ENCODE measurements around the gene CCSER1. TPM values are rescaled to one million over a fixed set of nuclear protein-coding genes. Genes with fewer than 3 reads are reported as not detected.

Gene CCSER1
- total RNA-seq, 1 donor from 2014 or later, result not detected

DNA sequence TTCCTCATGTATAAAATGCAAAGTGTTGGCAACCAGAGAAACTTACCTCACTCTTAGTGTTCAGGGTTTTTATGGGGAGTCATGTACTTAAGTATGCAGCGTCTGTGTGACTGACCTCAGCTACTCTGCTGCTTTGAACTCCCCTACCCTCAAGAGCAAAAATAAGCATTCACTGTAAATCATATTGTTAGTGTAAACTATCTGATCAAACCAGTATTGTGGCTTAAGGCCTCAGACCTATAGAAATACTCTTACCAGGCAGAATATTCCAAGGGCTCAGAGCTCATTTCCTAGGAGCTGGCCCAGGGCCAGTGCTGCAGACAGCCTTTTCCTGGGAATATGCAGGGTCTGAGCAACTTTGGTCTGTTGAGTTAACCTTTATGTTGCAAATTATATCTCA is 453.1 kb downstream of the CCSER1 start:
- H3K4me3 Mint-ChIP-seq (ENCODE audit: low read depth), result no peak overlapping the region
- peaks cover 7% of the 10 kb centered on the region for H3K9me3 Mint-ChIP-seq
- DNase-seq (ENCODE audit: low spot score), result no peak
- H3K36me3 Mint-ChIP-seq (ENCODE audit: low read depth), result no peaks in the 10 kb centered on the region
- intact Hi-C loops (cut with micrococcal nuclease), result no loop called here
- no peaks in the 10 kb centered on the region for H3K4me1 Mint-ChIP-seq (ENCODE audit: low read depth)
- H3K27ac Mint-ChIP-seq, result no peak overlapping the region
- no peaks in the 10 kb centered on the region for H3K27me3 Mint-ChIP-seq (ENCODE audit: low read depth)

DNA sequence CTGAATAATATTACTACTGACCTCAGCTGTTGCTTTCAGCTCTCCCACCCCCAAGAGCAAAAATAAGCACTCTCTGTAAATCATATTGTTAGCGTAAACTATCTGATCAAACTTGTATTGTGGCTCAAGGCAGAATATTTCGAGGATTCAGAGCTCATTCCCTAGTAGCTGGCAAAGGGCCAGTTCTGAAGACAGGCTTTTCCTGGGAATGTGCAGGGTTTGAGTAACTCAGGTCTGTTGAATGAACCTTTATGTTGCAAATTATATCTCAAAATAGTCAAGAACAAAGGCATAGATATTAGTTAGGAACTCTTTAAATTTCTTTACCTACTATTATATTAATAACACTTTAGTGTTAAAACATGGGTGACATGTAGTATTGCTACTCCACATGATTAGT is 454.9 kb downstream of the CCSER1 start:
- Mint-ChIP-seq H3K27me3 (ENCODE audit: low read depth) (no peaks in the 10 kb centered on the region), H3K9me3 (peaks cover 3% of the 10 kb centered on the region), H3K4me1 (ENCODE audit: low read depth) (no peaks in the 10 kb centered on the region), H3K27ac (no peak overlapping the region), H3K36me3 (ENCODE audit: low read depth) (no peaks in the 10 kb centered on the region), H3K4me3 (ENCODE audit: low read depth) (no peak overlapping the region)
- no peak for DNase-seq (ENCODE audit: low spot score)
- intact Hi-C loops (cut with micrococcal nuclease), result no loop called here

DNA sequence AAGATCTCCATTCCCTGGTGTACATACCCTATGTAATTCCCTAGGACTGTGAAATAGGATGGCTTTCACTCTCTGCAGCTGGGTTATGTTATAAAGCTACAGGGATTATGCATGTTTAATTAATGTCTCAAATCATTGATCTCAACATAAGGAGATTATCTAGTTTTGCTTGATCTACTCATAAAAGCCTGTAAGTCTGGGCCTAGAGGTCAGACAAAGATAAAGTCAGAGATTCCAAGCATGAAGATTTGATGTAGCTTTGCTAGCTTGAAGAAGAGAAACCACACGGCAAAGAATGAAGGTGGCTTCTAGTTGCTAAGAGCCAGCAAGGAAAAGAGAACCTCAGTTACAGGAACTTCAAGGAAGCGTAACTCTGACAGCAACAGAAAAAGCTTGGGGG is 456.9 kb downstream of the CCSER1 start:
- H3K27ac Mint-ChIP-seq, result no peak overlapping the region
- no peaks in the 10 kb centered on the region for H3K36me3 Mint-ChIP-seq (ENCODE audit: low read depth)
- no peaks in the 10 kb centered on the region for H3K4me1 Mint-ChIP-seq (ENCODE audit: low read depth)
- H3K27me3 Mint-ChIP-seq (ENCODE audit: low read depth), result no peaks in the 10 kb centered on the region
- H3K4me3 Mint-ChIP-seq (ENCODE audit: low read depth), result no peak overlapping the region
- no peak for DNase-seq (ENCODE audit: low spot score)
- intact Hi-C loops (cut with micrococcal nuclease), result no loop called here
- H3K9me3 Mint-ChIP-seq, result peaks cover 10% of the 10 kb centered on the region

GRCh38 chr4:90585961-90586360 is 458.8 kb downstream of the CCSER1 start:
- Mint-ChIP-seq H3K4me1 (ENCODE audit: low read depth) (no peaks in the 10 kb centered on the region), H3K27me3 (ENCODE audit: low read depth) (no peaks in the 10 kb centered on the region), H3K9me3 (peaks cover 10% of the 10 kb centered on the region), H3K4me3 (ENCODE audit: low read depth) (no peak overlapping the region), H3K36me3 (ENCODE audit: low read depth) (no peaks in the 10 kb centered on the region), H3K27ac (no peak overlapping the region)
- intact Hi-C loops (cut with micrococcal nuclease), result no loop called here
- no peak for DNase-seq (ENCODE audit: low spot score)

GRCh38 chr4:90586799-90587198 is 459.6 kb downstream of the CCSER1 start:
- Mint-ChIP-seq H3K27me3 (ENCODE audit: low read depth) (no peaks in the 10 kb centered on the region), H3K4me3 (ENCODE audit: low read depth) (no peak overlapping the region), H3K9me3 (peaks cover 10% of the 10 kb centered on the region), H3K4me1 (ENCODE audit: low read depth) (no peaks in the 10 kb centered on the region), H3K36me3 (ENCODE audit: low read depth) (no peaks in the 10 kb centered on the region), H3K27ac (no peak overlapping the region)
- DNase-seq (ENCODE audit: low spot score), result no peak
- intact Hi-C loops (cut with micrococcal nuclease), result no loop called here

GRCh38 chr4:90597927-90598326 is 470.7 kb downstream of the CCSER1 start:
- intact Hi-C loops (cut with micrococcal nuclease), result no loop called here

GRCh38 chr4:90598741-90599140 is 471.5 kb downstream of the CCSER1 start:
- intact Hi-C loops (cut with micrococcal nuclease), result no loop called here
- H3K4me3 Mint-ChIP-seq (ENCODE audit: low read depth), result no peak overlapping the region

More at GRCh38 chr4:90597927-90598326, 470.7 kb downstream of the CCSER1 start:
- H3K36me3 Mint-ChIP-seq (ENCODE audit: low read depth), result no peaks in the 10 kb centered on the region
- no peak overlapping the region for H3K4me3 Mint-ChIP-seq (ENCODE audit: low read depth)
- H3K27ac Mint-ChIP-seq, result no peak overlapping the region
- DNase-seq (ENCODE audit: low spot score), result no peak
- no peaks in the 10 kb centered on the region for H3K4me1 Mint-ChIP-seq (ENCODE audit: low read depth)
- H3K9me3 Mint-ChIP-seq, result no peaks in the 10 kb centered on the region
- no peaks in the 10 kb centered on the region for H3K27me3 Mint-ChIP-seq (ENCODE audit: low read depth)

DNA sequence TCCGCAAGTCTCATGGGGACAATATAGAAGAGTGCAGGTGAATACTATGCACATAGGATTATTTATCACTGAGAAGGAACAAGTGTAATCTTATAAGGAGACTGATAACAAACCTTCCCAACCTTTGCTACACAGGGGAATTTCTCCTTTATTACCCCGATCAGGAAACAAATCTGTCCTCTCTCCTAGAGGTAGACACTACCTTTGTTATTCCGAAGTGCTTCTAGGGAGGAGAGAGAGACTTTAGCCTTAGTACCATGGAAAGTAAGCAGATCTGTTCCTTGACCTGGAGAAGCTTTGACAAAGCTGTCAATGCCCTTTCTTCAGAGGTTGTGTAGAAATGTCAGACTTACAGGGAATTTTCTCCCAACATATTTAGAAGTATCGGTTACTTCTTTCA is 475.5 kb downstream of the CCSER1 start:
- Mint-ChIP-seq H3K4me3 (ENCODE audit: low read depth) (no peak overlapping the region), H3K4me1 (ENCODE audit: low read depth) (no peaks in the 10 kb centered on the region), H3K36me3 (ENCODE audit: low read depth) (no peaks in the 10 kb centered on the region), H3K9me3 (no peaks in the 10 kb centered on the region), H3K27me3 (ENCODE audit: low read depth) (no peaks in the 10 kb centered on the region), H3K27ac (no peak overlapping the region)
- intact Hi-C loops (cut with micrococcal nuclease), result no loop called here
- no peak for DNase-seq (ENCODE audit: low spot score)

More at GRCh38 chr4:90598741-90599140, 471.5 kb downstream of the CCSER1 start:
- H3K4me1 Mint-ChIP-seq (ENCODE audit: low read depth), result no peaks in the 10 kb centered on the region
- H3K27ac Mint-ChIP-seq, result no peak overlapping the region
- H3K9me3 Mint-ChIP-seq, result no peaks in the 10 kb centered on the region
- no peaks in the 10 kb centered on the region for H3K27me3 Mint-ChIP-seq (ENCODE audit: low read depth)
- H3K36me3 Mint-ChIP-seq (ENCODE audit: low read depth), result no peaks in the 10 kb centered on the region
- no peak for DNase-seq (ENCODE audit: low spot score)

DNA sequence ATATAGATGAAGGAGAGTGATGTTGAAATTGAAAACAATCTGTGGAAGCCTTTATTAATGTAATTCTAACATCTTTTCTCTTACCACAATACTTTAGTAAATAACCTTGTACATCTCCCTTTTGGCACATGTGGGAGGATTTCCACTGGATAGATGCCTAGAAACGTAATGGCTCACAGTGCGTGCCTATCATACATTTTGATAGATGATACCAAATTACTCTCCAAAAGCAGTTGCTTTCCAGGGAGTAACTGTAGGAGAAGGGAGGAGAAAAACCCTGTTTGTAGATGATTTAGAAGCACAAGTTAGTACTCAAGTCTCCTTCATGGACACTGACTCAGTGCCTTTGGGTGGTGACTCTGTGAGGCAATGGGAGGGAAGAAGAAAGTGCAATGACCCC is 476.3 kb downstream of the CCSER1 start:
- H3K4me1 Mint-ChIP-seq (ENCODE audit: low read depth), result no peaks in the 10 kb centered on the region
- intact Hi-C loops (cut with micrococcal nuclease), result no loop called here
- H3K4me3 Mint-ChIP-seq (ENCODE audit: low read depth), result no peak overlapping the region
- no peaks in the 10 kb centered on the region for H3K27me3 Mint-ChIP-seq (ENCODE audit: low read depth)
- DNase-seq (ENCODE audit: low spot score), result no peak
- no peaks in the 10 kb centered on the region for H3K9me3 Mint-ChIP-seq
- H3K27ac Mint-ChIP-seq, result no peak overlapping the region
- H3K36me3 Mint-ChIP-seq (ENCODE audit: low read depth), result no peaks in the 10 kb centered on the region

DNA sequence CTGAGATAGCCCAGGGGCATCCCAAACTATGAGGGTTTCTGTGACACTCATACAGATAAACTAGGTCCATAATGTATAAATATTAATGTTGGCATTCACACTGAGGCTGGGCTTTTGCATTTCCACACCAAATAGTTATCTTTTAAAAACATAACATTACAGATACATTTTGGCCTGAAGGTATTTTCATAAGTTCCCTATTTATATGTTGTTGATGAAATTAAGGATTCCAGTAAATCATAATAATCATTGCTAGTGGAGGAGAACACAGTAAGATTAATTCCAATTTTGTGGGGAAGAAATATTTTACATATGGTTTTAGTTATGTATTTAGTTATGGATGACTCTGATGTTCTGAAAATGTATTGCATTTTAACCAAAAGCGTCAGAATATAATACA is 479.6 kb downstream of the CCSER1 start:
- H3K27ac Mint-ChIP-seq, result no peak overlapping the region
- intact Hi-C loops (cut with micrococcal nuclease), result no loop called here
- no peak for DNase-seq (ENCODE audit: low spot score)
- H3K4me3 Mint-ChIP-seq (ENCODE audit: low read depth), result no peak overlapping the region
- H3K9me3 Mint-ChIP-seq, result no peaks in the 10 kb centered on the region
- no peaks in the 10 kb centered on the region for H3K36me3 Mint-ChIP-seq (ENCODE audit: low read depth)
- H3K27me3 Mint-ChIP-seq (ENCODE audit: low read depth), result no peaks in the 10 kb centered on the region
- H3K4me1 Mint-ChIP-seq (ENCODE audit: low read depth), result no peaks in the 10 kb centered on the region

GRCh38 chr4:90614371-90614770 is 487.2 kb downstream of the CCSER1 start:
- H3K4me1 Mint-ChIP-seq (ENCODE audit: low read depth), result no peaks in the 10 kb centered on the region

DNA sequence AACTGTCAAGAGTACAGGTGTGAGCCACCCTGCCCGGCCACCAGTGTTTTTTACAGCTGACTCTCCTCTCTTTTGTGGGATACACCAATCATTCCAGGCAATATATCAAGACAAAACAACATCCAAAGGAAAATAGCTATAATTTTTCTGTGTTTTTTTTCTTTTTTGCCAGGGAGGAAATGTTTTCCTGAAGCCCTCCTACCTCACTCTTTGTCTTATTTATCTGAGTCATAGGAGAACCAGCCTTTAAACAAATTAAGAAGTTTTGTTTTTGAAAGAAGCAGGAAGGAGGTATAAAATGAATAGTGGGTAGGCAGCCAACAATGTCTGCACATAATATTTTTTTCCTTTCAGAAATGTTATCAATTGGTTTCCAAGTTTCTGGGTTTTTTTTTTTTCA is 493.9 kb downstream of the CCSER1 start:
- H3K27ac Mint-ChIP-seq, result no peak overlapping the region
- H3K4me1 Mint-ChIP-seq (ENCODE audit: low read depth), result no peaks in the 10 kb centered on the region

More at GRCh38 chr4:90614371-90614770, 487.2 kb downstream of the CCSER1 start:
- Mint-ChIP-seq H3K27ac (no peak overlapping the region), H3K27me3 (ENCODE audit: low read depth) (no peaks in the 10 kb centered on the region), H3K9me3 (peaks cover 3% of the 10 kb centered on the region), H3K36me3 (ENCODE audit: low read depth) (no peaks in the 10 kb centered on the region), H3K4me3 (ENCODE audit: low read depth) (no peak overlapping the region)
- no peak for DNase-seq (ENCODE audit: low spot score)
- intact Hi-C loops (cut with micrococcal nuclease), result no loop called here

GRCh38 chr4:90624781-90625180 is 497.6 kb downstream of the CCSER1 start:
- H3K4me3 Mint-ChIP-seq (ENCODE audit: low read depth), result no peak overlapping the region
- no peak for DNase-seq (ENCODE audit: low spot score)
- H3K4me1 Mint-ChIP-seq (ENCODE audit: low read depth), result no peaks in the 10 kb centered on the region
- H3K9me3 Mint-ChIP-seq, result peaks cover 3% of the 10 kb centered on the region
- H3K27me3 Mint-ChIP-seq (ENCODE audit: low read depth), result no peaks in the 10 kb centered on the region
- no peak overlapping the region for H3K27ac Mint-ChIP-seq
- intact Hi-C loops (cut with micrococcal nuclease), result no loop called here
- H3K36me3 Mint-ChIP-seq (ENCODE audit: low read depth), result no peaks in the 10 kb centered on the region

More for the DNA sequence above, 493.9 kb downstream of the CCSER1 start:
- no peak overlapping the region for H3K4me3 Mint-ChIP-seq (ENCODE audit: low read depth)
- H3K9me3 Mint-ChIP-seq, result peaks cover 3% of the 10 kb centered on the region
- no peaks in the 10 kb centered on the region for H3K27me3 Mint-ChIP-seq (ENCODE audit: low read depth)
- no peaks in the 10 kb centered on the region for H3K36me3 Mint-ChIP-seq (ENCODE audit: low read depth)
- DNase-seq (ENCODE audit: low spot score), result no peak
- intact Hi-C loops (cut with micrococcal nuclease), result no loop called here
